CD14-positive monocyte (primary cell): ENCODE measurements around the gene NPW. TPM values are rescaled to one million over a fixed set of nuclear protein-coding genes. Genes with fewer than 3 reads are reported as not detected.

Experiments
- DNase-seq, 3 donors: peaks; one replicate each; pipeline ENCODE4 v3.0.0-alpha.2; 2011 to 2022
- H2AFZ ChIP-seq: 2 replicates; pipeline ENCODE4 v1.6.0; 2012; ENCODE audit warnings: mild to moderate bottlenecking, low read depth, low read length, inconsistent platforms; ENCODE audit not compliant: insufficient read depth, poor library complexity, severe bottlenecking
- H3K27ac ChIP-seq, 2 donors: 1 replicate in 1 of 2; 2 replicates in 1 of 2; pipeline ENCODE4 v1.5.1; 2012 to 2013; ENCODE audit warnings: low read length in 2 of 2, control low read depth in 1 of 2, inconsistent platforms in 1 of 2, low read depth in 1 of 2, mild to moderate bottlenecking in 1 of 2
- H3K27me3 ChIP-seq, 2 donors: one replicate each; pipeline versions ENCODE4 v1.6.0 to v1.6.1; 2011 to 2013; ENCODE audit warnings: low read length in 2 of 2; ENCODE audit not compliant: control insufficient read depth in 2 of 2, insufficient read depth in 2 of 2
- H3K36me3 ChIP-seq, 2 donors: replicated peaks in 1 of 2; 1 replicate in 1 of 2; 2 replicates in 1 of 2; pipeline versions ENCODE4 v1.5.1 to v1.6.1; 2012 to 2013; ENCODE audit warnings: low read length in 2 of 2, control low read depth in 1 of 2, inconsistent platforms in 1 of 2, mild to moderate bottlenecking in 1 of 2; ENCODE audit not compliant: insufficient read depth in 2 of 2, control insufficient read depth in 1 of 2
- H3K4me1 ChIP-seq, 2 donors: 1 replicate in 1 of 2; 2 replicates in 1 of 2; pipeline versions ENCODE4 v1.5.1 to v1.6.1; 2012 to 2013; ENCODE audit warnings: low read length in 2 of 2, control low read depth in 1 of 2, inconsistent platforms in 1 of 2, mild to moderate bottlenecking in 1 of 2, moderate library complexity in 1 of 2; ENCODE audit not compliant: insufficient read depth in 2 of 2, control insufficient read depth in 1 of 2
- H3K4me2 ChIP-seq: replicated peaks from 2 replicates; pipeline ENCODE3; 2012; ENCODE audit warnings: low read length, moderate library complexity, mild to moderate bottlenecking; ENCODE audit not compliant: poor library complexity, severe bottlenecking; ENCODE audit errors: extremely low read depth
- H3K4me3 ChIP-seq, 3 experiments: fragments of 200-600 bp in 1 of 3; sonication (generic) in 1 of 3; replicated peaks in 1 of 3; 1 replicate in 2 of 3; 2 replicates in 1 of 3; pipeline ENCODE4 v1.5.1; 2011 to 2013; ENCODE audit warnings: low read length in 3 of 3, mild to moderate bottlenecking in 3 of 3, control low read depth in 2 of 3, low read depth in 2 of 3, inconsistent platforms in 1 of 3, moderate library complexity in 1 of 3
- H3K79me2 ChIP-seq: 2 replicates; pipeline ENCODE4 v1.6.0; 2012; ENCODE audit warnings: mild to moderate bottlenecking, control low read depth, inconsistent platforms, low read length, moderate library complexity; ENCODE audit not compliant: insufficient read depth
- H3K9ac ChIP-seq: 2 replicates; pipeline ENCODE4 v1.6.0; 2017; ENCODE audit warnings: low read length, mild to moderate bottlenecking; ENCODE audit not compliant: insufficient read depth, poor library complexity, severe bottlenecking
- H3K9me3 ChIP-seq, 2 donors: replicated peaks in 1 of 2; 1 replicate in 1 of 2; 2 replicates in 1 of 2; pipeline versions ENCODE4 v1.5.1 to v1.6.1; 2012 to 2013; ENCODE audit warnings: low read length in 2 of 2, control low read depth in 1 of 2; ENCODE audit not compliant: control insufficient read depth in 1 of 2, insufficient read depth in 1 of 2
- H4K20me1 ChIP-seq: 2 replicates; pipeline ENCODE4 v1.6.0; 2012; ENCODE audit warnings: mild to moderate bottlenecking, low read length, control low read depth, moderate library complexity; ENCODE audit not compliant: insufficient read depth
- H3K27ac Mint-ChIP-seq, 7 donors: one replicate each; pipeline ENCODE4 v1.8.0; 2020; ENCODE audit warnings: mild to moderate bottlenecking in 7 of 7, mixed read lengths in 7 of 7, moderate library complexity in 6 of 7, inconsistent platforms in 2 of 7
- H3K27me3 Mint-ChIP-seq, 3 donors: one replicate each; pipeline ENCODE4 v1.8.0; 2021 to 2022; ENCODE audit warnings: low read depth in 3 of 3, mild to moderate bottlenecking in 3 of 3, mixed read lengths in 3 of 3, moderate library complexity in 3 of 3, inconsistent platforms in 1 of 3
- H3K36me3 Mint-ChIP-seq, 2 donors: one replicate each; pipeline ENCODE4 v1.8.0; 2020; ENCODE audit warnings: mixed read lengths in 2 of 2, inconsistent platforms in 1 of 2, mild to moderate bottlenecking in 1 of 2
- H3K4me1 Mint-ChIP-seq: one replicate; pipeline ENCODE4 v1.8.0; 2020; ENCODE audit warnings: mild to moderate bottlenecking, mixed read lengths
- H3K4me3 Mint-ChIP-seq, 2 donors: one replicate each; pipeline ENCODE4 v1.8.0; 2020; ENCODE audit warnings: mild to moderate bottlenecking in 2 of 2, mixed read lengths in 2 of 2, moderate library complexity in 1 of 2
- H3K9me3 Mint-ChIP-seq, 7 donors: one replicate each; pipeline ENCODE4 v1.8.0; 2020 to 2022; ENCODE audit warnings: mixed read lengths in 7 of 7, mild to moderate bottlenecking in 6 of 7, moderate library complexity in 6 of 7, inconsistent platforms in 2 of 7
- WGBS: methylation state at CpG from one replicate; pipeline ENCODE4 v1.1.5; 2013; ENCODE audit warnings: missing lambda C conversion rate; ENCODE audit not compliant: insufficient coverage; 5-methylcytosine and 5-hydroxymethylcytosine counted together
- intact Hi-C, 2 donors: fragments of 100-400 bp; cut with micrococcal nuclease; formaldehyde crosslinking; loops; one replicate each; pipeline versions ENCODE4 v1.15.0 to v1.15.1; 2023
- polyA plus RNA-seq, 3 donors: library from polyadenylated mRNA; depleted of rRNA in 1 of 3; unstranded in 2 of 3; stranded (reverse) in 1 of 3; fragments of 300-500 nt in 2 of 3; fragments of >200 nt in 1 of 3; fragmentation: Illumina TruSeq in 2 of 3; gene quantifications; 1 replicate in 2 of 3; 2 replicates in 1 of 3; pipeline ENCODE4 v1.2.3, GENCODE V29; 2012 to 2021
- TF ChIP-seq, protein P1 (sequence below): fragments of 200-600 bp; IDR thresholded peaks from one replicate; pipeline ENCODE4 v1.8.0; 2022; ENCODE audit warnings: antibody characterized with exemption, mild to moderate bottlenecking

The NPW gene
- polyA plus RNA-seq, 3 donors, result not detected

GRCh38 chr16:2007081-2007836 is 12.3 kb upstream of the NPW start:
- H3K9ac ChIP-seq, result peak overlapping the region; percentile 19
- Mint-ChIP-seq H3K9me3 (peaks cover 0 to 2% (median 0%) of the 10 kb centered on the region in 7 donors), H3K27ac (peak overlapping the region in 2 of 7 donors; percentile 21 to 75), H3K27me3 (peaks cover 0 to 1% (median 0%) of the 10 kb centered on the region in 3 donors), H3K4me1 (peaks cover 50% of the 10 kb centered on the region), H3K36me3 (peaks cover 7 to 14% of the 10 kb centered on the region in 2 donors), H3K4me3 (peak overlapping the region; percentile 81 to 83)
- 66% methylated on average over 13 of the region's 16 CpGs for WGBS
- H3K79me2 ChIP-seq, result peaks cover 60% of the 10 kb centered on the region
- intact Hi-C loops, result loop anchor here (5.0 to 10.0 kb wide), 4 partner anchors 40 to 248 kb away; partner anchors contain the start of genes ECI1 (in 1 of the 2), NTHL1 (in 1 of the 2) and TSC2 (in 1 of the 2)
- H3K36me3 ChIP-seq, result peaks cover 12 to 13% of the 10 kb centered on the region in 2 donors
- DNase-seq, result no peak
- H3K27ac ChIP-seq, result no peak overlapping the region
- no peaks in the 10 kb centered on the region for H3K9me3 ChIP-seq
- H2AFZ ChIP-seq, result no peak overlapping the region
- H3K27me3 ChIP-seq, result no peaks in the 10 kb centered on the region
- H3K4me1 ChIP-seq, result peaks cover 40 to 67% of the 10 kb centered on the region in 2 donors
- peak overlapping the region; percentile 94 for H3K4me2 ChIP-seq
- H4K20me1 ChIP-seq, result peaks cover 64% of the 10 kb centered on the region
- H3K4me3 ChIP-seq, result peak overlapping the region in 1 of 3 experiments; percentile 85
- TF ChIP-seq, protein P1, sequence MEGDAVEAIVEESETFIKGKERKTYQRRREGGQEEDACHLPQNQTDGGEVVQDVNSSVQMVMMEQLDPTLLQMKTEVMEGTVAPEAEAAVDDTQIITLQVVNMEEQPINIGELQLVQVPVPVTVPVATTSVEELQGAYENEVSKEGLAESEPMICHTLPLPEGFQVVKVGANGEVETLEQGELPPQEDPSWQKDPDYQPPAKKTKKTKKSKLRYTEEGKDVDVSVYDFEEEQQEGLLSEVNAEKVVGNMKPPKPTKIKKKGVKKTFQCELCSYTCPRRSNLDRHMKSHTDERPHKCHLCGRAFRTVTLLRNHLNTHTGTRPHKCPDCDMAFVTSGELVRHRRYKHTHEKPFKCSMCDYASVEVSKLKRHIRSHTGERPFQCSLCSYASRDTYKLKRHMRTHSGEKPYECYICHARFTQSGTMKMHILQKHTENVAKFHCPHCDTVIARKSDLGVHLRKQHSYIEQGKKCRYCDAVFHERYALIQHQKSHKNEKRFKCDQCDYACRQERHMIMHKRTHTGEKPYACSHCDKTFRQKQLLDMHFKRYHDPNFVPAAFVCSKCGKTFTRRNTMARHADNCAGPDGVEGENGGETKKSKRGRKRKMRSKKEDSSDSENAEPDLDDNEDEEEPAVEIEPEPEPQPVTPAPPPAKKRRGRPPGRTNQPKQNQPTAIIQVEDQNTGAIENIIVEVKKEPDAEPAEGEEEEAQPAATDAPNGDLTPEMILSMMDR, result no peak

GRCh38 chr16:2008009-2008526 is 11.5 kb upstream of the NPW start:
- TF ChIP-seq, protein P1, result no peak
- Histone ChIP-seq H3K4me1 (peaks cover 40 to 67% of the 10 kb centered on the region in 2 donors), H2AFZ (no peak overlapping the region), H3K79me2 (peaks cover 60% of the 10 kb centered on the region), H3K9ac (no peak overlapping the region), H3K36me3 (peaks cover 5% of the 10 kb centered on the region in 2 donors), H4K20me1 (peaks cover 57% of the 10 kb centered on the region), H3K4me3 (peak overlapping the region in 2 of 3 experiments; percentile 59 to 85), H3K4me2 (peak overlapping the region; percentile 94), H3K9me3 (no peaks in the 10 kb centered on the region), H3K27me3 (no peaks in the 10 kb centered on the region), H3K27ac (peak overlapping the region in 1 of 2 donors; percentile 85)
- H3K9me3 Mint-ChIP-seq, result peaks cover 0 to 2% (median 0%) of the 10 kb centered on the region in 7 donors
- intact Hi-C loops, result loop anchor here (5.0 to 10.0 kb wide), 4 partner anchors 39 to 247 kb away; partner anchors contain the start of genes ECI1 (in 1 of the 2), NTHL1 (in 1 of the 2) and TSC2 (in 1 of the 2)
- H3K36me3 Mint-ChIP-seq, result peaks cover 4 to 11% of the 10 kb centered on the region in 2 donors
- peak in 1 of 3 donors; percentile 47 for DNase-seq
- 0% methylated on average over 15 of the region's 15 CpGs for WGBS
- H3K4me1 Mint-ChIP-seq, result peaks cover 50% of the 10 kb centered on the region
- H3K27ac Mint-ChIP-seq, result peak overlapping the region; percentile 72 to 91 (median 85)
- peaks cover 0 to 1% (median 0%) of the 10 kb centered on the region in 3 donors for H3K27me3 Mint-ChIP-seq
- H3K4me3 Mint-ChIP-seq, result peak overlapping the region; percentile 81 to 89
